Type B pancreatic cell (in vitro differentiated cells): ENCODE results near the gene UBE2G1. TPM values are rescaled to one million over a fixed set of nuclear protein-coding genes. Genes with fewer than 3 reads are reported as not detected.
"Not testable (repeated sequence)": the region's sequence is repeated elsewhere in the genome, so short reads cannot be mapped to it uniquely, and the experiment has no call there.

Experiments used
- DNase-seq: peaks from one replicate; pipeline ENCODE4 v3.0.0; 2021; ENCODE audit warnings: mixed read lengths; ENCODE audit not compliant: unreplicated experiment; ENCODE audit errors: extremely low spot score
- H3K27ac Mint-ChIP-seq: 2 replicates; pipeline ENCODE4 v1.8.0; 2021; ENCODE audit warnings: mild to moderate bottlenecking, mixed read lengths
- H3K27me3 Mint-ChIP-seq: 2 replicates; pipeline ENCODE4 v1.8.0; 2021; ENCODE audit warnings: mixed read lengths
- H3K36me3 Mint-ChIP-seq: 2 replicates; pipeline ENCODE4 v1.8.0; 2021; ENCODE audit warnings: mixed read lengths
- H3K4me1 Mint-ChIP-seq: one replicate; pipeline ENCODE4 v1.8.0; 2021; ENCODE audit warnings: mixed read lengths; ENCODE audit not compliant: unreplicated experiment
- H3K4me3 Mint-ChIP-seq: 2 replicates; pipeline ENCODE4 v1.8.0; 2021; ENCODE audit warnings: mild to moderate bottlenecking, mixed read lengths
- H3K9me3 Mint-ChIP-seq: 2 replicates; pipeline ENCODE4 v1.8.0; 2021; ENCODE audit warnings: mixed read lengths
- CTCF ChIP-seq: fragments of 200-600 bp; sonication (generic); conservative IDR thresholded peaks from 2 replicates; pipeline ENCODE4 v1.5.0; 2021; ENCODE audit warnings: antibody characterized with exemption, mild to moderate bottlenecking
- total RNA-seq: library from RNA; stranded (reverse); gene quantifications from 2 replicates; pipeline ENCODE4 v1.2.1, GENCODE V29; 2021; ENCODE audit warnings: low replicate concordance

The UBE2G1 gene
- total RNA-seq, 1 donor from 2014 or later: 77.7 TPM

DNA sequence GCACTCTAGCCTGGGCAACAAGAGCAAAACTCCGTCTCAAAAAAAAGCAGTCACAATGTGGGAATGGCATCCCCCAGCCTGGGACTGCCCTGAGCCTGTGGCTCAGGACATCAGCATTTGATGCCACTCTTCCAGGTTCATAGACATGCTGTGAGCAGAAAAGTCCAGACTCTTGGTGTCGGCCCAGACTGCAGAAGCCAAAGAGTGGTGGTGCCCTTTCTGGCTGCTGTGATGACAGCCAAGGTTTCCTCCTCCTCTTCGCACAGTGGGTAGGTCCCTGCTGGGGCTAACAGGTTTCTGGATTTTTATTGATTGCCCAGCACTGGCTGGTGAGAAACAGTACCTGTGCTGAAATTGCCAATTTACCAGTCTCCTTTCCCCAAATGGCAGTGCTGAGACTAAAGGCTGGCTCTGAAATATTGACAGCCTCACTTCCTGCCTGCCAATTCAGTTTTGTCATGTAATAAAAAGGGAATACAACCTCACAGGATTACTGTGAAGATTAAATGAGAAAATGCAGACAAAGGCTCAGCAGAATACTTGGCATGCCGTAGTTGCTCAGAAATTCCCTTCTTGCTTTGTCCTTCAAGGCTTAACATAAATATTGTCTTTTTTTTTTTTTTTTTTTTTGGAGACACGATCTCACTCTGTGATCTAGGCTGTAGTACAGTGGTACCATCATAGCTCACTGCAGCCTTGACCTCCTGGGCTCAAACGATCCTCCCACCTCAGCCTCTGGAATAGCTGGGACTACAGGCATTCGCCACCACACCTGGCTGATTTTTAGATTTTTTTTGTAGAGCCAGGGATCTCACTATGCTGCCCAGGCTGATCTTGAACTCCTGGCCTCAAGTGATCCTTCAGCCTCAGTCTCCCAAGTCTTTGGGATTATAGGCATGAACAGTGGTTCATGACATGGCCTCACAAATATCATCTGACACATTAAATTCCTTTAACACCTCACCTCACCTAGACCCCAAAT lies 15.5 kb upstream of the UBE2G1 start:
- Mint-ChIP-seq H3K27ac (no peak overlapping the region), H3K4me1 (no peaks in the 10 kb centered on the region), H3K9me3 (no peaks in the 10 kb centered on the region), H3K4me3 (no peak overlapping the region), H3K36me3 (no peaks in the 10 kb centered on the region), H3K27me3 (no peaks in the 10 kb centered on the region)
- DNase-seq: no peak
- TF ChIP-seq CTCF: no peak

GRCh38 chr17:4378626-4379025 lies 12.2 kb upstream of the UBE2G1 start:
- H3K4me1 Mint-ChIP-seq: peaks cover 6% of the 10 kb centered on the region

GRCh38 chr17:4377247-4377646 lies 10.8 kb upstream of the UBE2G1 start:
- H3K4me1 Mint-ChIP-seq, DNase-seq, H3K9me3 Mint-ChIP-seq, H3K27ac Mint-ChIP-seq, H3K36me3 Mint-ChIP-seq, H3K27me3 Mint-ChIP-seq, H3K4me3 Mint-ChIP-seq: not testable (repeated sequence)

More at GRCh38 chr17:4378626-4379025, 12.2 kb upstream of the UBE2G1 start:
- Mint-ChIP-seq H3K4me3 (no peak overlapping the region), H3K27ac (no peak overlapping the region), H3K36me3 (no peaks in the 10 kb centered on the region), H3K27me3 (peaks cover 3% of the 10 kb centered on the region), H3K9me3 (no peaks in the 10 kb centered on the region)
- DNase-seq: no peak
- no peak for TF ChIP-seq CTCF

GRCh38 chr17:4375796-4376440 lies 9.4 kb upstream of the UBE2G1 start:
- not testable (repeated sequence) for H3K27ac Mint-ChIP-seq, H3K4me3 Mint-ChIP-seq, H3K36me3 Mint-ChIP-seq, H3K9me3 Mint-ChIP-seq, H3K27me3 Mint-ChIP-seq, H3K4me1 Mint-ChIP-seq, DNase-seq

DNA sequence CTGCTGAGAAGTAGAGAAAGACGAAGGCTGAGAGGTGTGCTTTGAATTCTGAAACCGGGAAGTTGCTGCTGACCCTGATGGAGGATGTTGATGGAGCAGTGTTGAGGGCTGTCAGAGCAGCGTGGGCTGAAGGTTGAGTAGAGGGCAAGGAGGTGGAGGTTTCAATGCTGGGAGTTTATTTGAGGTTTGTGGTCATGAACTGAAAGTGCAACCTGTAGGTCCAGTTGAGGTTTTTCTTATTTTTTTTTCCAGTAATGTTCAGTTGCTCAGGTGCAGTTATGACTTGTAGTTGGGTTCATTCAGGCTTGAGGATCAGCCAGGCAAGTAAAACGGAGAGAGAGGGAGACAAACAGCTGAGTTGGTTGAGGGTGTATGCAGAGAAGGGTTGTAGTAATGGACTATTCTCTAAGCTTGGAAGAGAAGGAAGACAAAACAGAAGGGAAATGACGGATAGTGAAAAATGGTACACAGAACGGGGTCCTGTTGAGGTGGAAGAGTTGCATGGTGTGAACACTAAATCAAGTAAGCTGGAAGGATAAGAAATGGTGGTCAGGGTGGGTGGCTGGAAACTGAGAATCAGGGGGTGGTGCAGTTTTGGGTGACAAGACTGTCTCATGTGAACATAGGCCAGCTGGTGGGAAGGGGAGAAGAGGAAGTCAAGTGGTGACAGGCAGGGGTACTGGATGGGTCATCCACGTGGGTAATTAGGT lies 8.7 kb upstream of the UBE2G1 start:
- no peak for TF ChIP-seq CTCF
- Mint-ChIP-seq H3K27me3 (peaks cover 3% of the 10 kb centered on the region), H3K4me3 (no peak overlapping the region), H3K9me3 (no peaks in the 10 kb centered on the region), H3K36me3 (no peaks in the 10 kb centered on the region), H3K4me1 (peaks cover 6% of the 10 kb centered on the region), H3K27ac (peak overlapping the region; percentile 32)
- DNase-seq: no peak

- no peaks in the 10 kb centered on the region for H3K9me3 Mint-ChIP-seq
- H3K27ac Mint-ChIP-seq: no peak overlapping the region
- H3K27me3 Mint-ChIP-seq: no peaks in the 10 kb centered on the region
- no peak for DNase-seq
- peaks cover 5% of the 10 kb centered on the region for H3K36me3 Mint-ChIP-seq
- TF ChIP-seq CTCF: no peak
- H3K4me1 Mint-ChIP-seq: peaks cover 11% of the 10 kb centered on the region
- H3K4me3 Mint-ChIP-seq: peak overlapping the region; percentile 44
Observed at GRCh38 chr17:4369557-4370230, 3.2 kb upstream of the UBE2G1 start.
